OCI-LY1 (cell line): ENCODE measurements around the gene EN1.

Experiments
- H2AFZ ChIP-seq: fragments of 200-600 bp; sonication (generic), shearing (Covaris generic); 2 replicates; pipeline ENCODE4 v1.6.0; 2014; ENCODE audit warnings: antibody characterized with exemption, mild to moderate bottlenecking, low read length
- H3F3A ChIP-seq: fragments of 200-600 bp; sonication (generic), shearing (Covaris generic); 2 replicates; pipeline ENCODE4 v1.6.0; 2014; ENCODE audit warnings: mild to moderate bottlenecking, antibody characterized with exemption, low read length, moderate library complexity; ENCODE audit not compliant: insufficient read depth
- H3K27ac ChIP-seq: fragments of 200-600 bp; sonication (generic); 2 replicates; pipeline ENCODE4 v1.5.1; 2014; ENCODE audit warnings: low read length, mixed run types, mild to moderate bottlenecking, low read depth; ENCODE audit not compliant: poor library complexity, severe bottlenecking
- H3K27me3 ChIP-seq: fragments of 200-600 bp; sonication (generic); 2 replicates; pipeline ENCODE4 v1.6.0; 2014; ENCODE audit warnings: antibody characterized with exemption, mild to moderate bottlenecking, low read length, moderate library complexity; ENCODE audit not compliant: insufficient read depth
- H3K36me3 ChIP-seq: fragments of 200-600 bp; sonication (generic); 2 replicates; pipeline ENCODE4 v1.6.1; 2014; ENCODE audit warnings: mild to moderate bottlenecking, antibody characterized with exemption, low read length, moderate library complexity, mixed read lengths; ENCODE audit not compliant: insufficient read depth
- H3K4me1 ChIP-seq: fragments of 200-600 bp; sonication (generic); 2 replicates; pipeline ENCODE4 v1.5.1; 2014; ENCODE audit warnings: mild to moderate bottlenecking, low read length, moderate library complexity; ENCODE audit not compliant: insufficient read depth, severe bottlenecking
- H3K4me2 ChIP-seq: fragments of 200-600 bp; sonication (generic), shearing (Covaris generic); 2 replicates; pipeline ENCODE4 v1.6.1; 2014; ENCODE audit warnings: low read length
- H3K4me3 ChIP-seq: fragments of 200-600 bp; sonication (generic); 2 replicates; pipeline ENCODE4 v1.5.1; 2014; ENCODE audit warnings: low read length, low read depth, mild to moderate bottlenecking, mixed read lengths; ENCODE audit not compliant: poor library complexity, severe bottlenecking
- H3K79me2 ChIP-seq: fragments of 200-600 bp; shearing (Covaris generic); 2 replicates; pipeline ENCODE4 v1.6.1; 2016; ENCODE audit warnings: mixed run types, low read length, mixed read lengths; ENCODE audit not compliant: insufficient read depth
- H3K9ac ChIP-seq: fragments of 200-600 bp; sonication (generic), shearing (Covaris generic); 2 replicates; pipeline ENCODE4 v1.6.1; 2014; ENCODE audit warnings: mild to moderate bottlenecking, low read length, mixed read lengths
- H3K9me2 ChIP-seq: fragments of 200-600 bp; sonication (generic), shearing (Covaris generic); 2 replicates; pipeline ENCODE4 v1.6.1; 2014; ENCODE audit warnings: low read depth, mild to moderate bottlenecking, low read length, mixed read lengths
- H3K9me3 ChIP-seq: fragments of 200-600 bp; shearing (Covaris generic); 2 replicates; pipeline ENCODE4 v1.6.1; 2014; ENCODE audit warnings: low read length, mixed read lengths
- H4K20me1 ChIP-seq: fragments of 200-600 bp; sonication (generic), shearing (Covaris generic); 2 replicates; pipeline ENCODE4 v1.6.0; 2016; ENCODE audit warnings: mild to moderate bottlenecking, low read length; ENCODE audit not compliant: insufficient read depth
- CTCF ChIP-seq: fragments of 200-600 bp; sonication (generic), shearing (Covaris generic); IDR thresholded peaks from 2 replicates; pipeline ENCODE4 v1.5.1; 2017; ENCODE audit warnings: mild to moderate bottlenecking, antibody characterized with exemption, low read length, moderate library complexity, mixed read lengths
- EZH2 ChIP-seq: fragments of 200-600 bp; sonication (generic), shearing (Covaris generic); IDR thresholded peaks from 2 replicates; pipeline ENCODE4 v1.8.0; 2017; ENCODE audit warnings: borderline replicate concordance, mixed run types, mild to moderate bottlenecking, antibody characterized with exemption, low read length, moderate library complexity, mixed read lengths

Gene EN1

GRCh38 chr2:118815314-118815713 lies 32.1 kb downstream of the EN1 start:
- no peak overlapping the region for H3K4me2 ChIP-seq
- no peaks in the 10 kb centered on the region for H4K20me1 ChIP-seq
- H3K9me2 ChIP-seq: no peaks in the 10 kb centered on the region
- no peaks in the 10 kb centered on the region for H3K36me3 ChIP-seq
- no peaks in the 10 kb centered on the region for H3K27me3 ChIP-seq
- H3K9me3 ChIP-seq: no peaks in the 10 kb centered on the region
- H2AFZ ChIP-seq: no peak overlapping the region
- no peaks in the 10 kb centered on the region for H3K4me1 ChIP-seq
- no peak overlapping the region for H3K27ac ChIP-seq
- no peak overlapping the region for H3K9ac ChIP-seq
- no peak overlapping the region for H3K4me3 ChIP-seq
- no peaks in the 10 kb centered on the region for H3F3A ChIP-seq
- no peaks in the 10 kb centered on the region for H3K79me2 ChIP-seq
- TF ChIP-seq CTCF (no peak), EZH2 (no peak)

DNA sequence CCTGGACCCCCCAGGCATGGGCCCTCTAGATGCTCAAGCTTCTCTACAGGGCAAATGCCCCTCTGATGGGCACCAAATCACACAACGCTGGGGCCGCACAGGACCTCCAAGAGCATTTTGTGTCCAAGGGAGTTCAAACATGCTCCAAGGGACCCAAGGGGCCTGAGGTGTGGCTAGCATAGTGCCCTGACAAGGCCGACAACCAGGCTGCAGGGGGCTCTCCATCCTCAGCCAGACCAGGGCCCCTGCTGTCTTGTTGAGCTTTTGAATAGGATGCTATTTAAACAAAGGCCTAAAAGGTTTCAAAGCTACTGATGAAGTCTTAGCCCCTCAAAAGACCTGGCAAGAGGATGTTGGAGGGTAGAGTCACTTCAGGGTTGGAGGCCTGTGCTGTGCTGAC lies 33.1 kb downstream of the EN1 start:
- no peaks in the 10 kb centered on the region for H3K79me2 ChIP-seq
- no peak overlapping the region for H3K27ac ChIP-seq
- no peaks in the 10 kb centered on the region for H3K9me3 ChIP-seq
- no peaks in the 10 kb centered on the region for H3K9me2 ChIP-seq
- H3K4me1 ChIP-seq: no peaks in the 10 kb centered on the region
- no peak overlapping the region for H3K4me3 ChIP-seq
- TF ChIP-seq CTCF: no peak
- no peak for TF ChIP-seq EZH2
- H3K4me2 ChIP-seq: no peak overlapping the region
- no peaks in the 10 kb centered on the region for H3F3A ChIP-seq
- H2AFZ ChIP-seq: no peak overlapping the region
- no peaks in the 10 kb centered on the region for H4K20me1 ChIP-seq
- H3K36me3 ChIP-seq: no peaks in the 10 kb centered on the region
- no peak overlapping the region for H3K9ac ChIP-seq
- no peaks in the 10 kb centered on the region for H3K27me3 ChIP-seq

DNA sequence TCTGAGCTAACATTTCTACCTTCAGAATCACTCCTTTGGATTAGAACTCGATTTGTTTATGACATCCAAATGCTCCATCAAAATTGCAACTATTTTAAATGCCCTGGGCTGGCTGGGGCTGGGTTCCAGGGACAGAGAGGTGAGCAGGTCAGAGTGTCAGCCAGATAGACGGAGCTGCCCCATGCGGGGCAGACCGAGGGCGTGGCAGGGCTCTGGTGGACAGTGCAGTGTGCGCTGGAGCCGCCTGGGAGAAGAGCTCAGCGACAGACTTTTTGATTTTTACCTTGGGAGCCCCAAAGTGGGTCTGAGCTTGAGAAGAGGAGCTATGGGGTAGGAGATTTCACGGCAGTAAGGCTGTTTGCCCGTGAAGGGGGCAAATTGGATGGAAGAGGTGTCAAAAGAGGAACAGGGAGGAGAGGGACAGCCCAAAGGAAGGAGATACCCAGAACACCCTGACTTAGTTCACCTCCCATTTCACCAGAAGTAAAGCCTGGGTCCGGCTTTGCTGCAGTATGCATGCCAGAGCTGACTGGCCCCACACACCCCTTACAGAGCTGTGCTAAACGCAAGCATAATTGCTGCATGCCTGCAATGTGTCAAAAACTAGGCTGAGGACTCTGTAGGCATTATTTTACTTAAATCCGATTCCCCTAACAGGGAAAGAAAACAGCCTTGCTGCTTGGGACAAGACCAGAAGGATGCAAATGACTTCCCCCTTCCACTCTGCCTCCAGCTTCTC lies 33.7 kb downstream of the EN1 start:
- TF ChIP-seq EZH2 (no peak), CTCF (no peak)
- no peaks in the 10 kb centered on the region for H3K27me3 ChIP-seq
- H3K4me3 ChIP-seq: no peak overlapping the region
- no peak overlapping the region for H3K9ac ChIP-seq
- H3K4me2 ChIP-seq: no peak overlapping the region
- no peak overlapping the region for H2AFZ ChIP-seq
- H3K9me2 ChIP-seq: no peaks in the 10 kb centered on the region
- H3K9me3 ChIP-seq: no peaks in the 10 kb centered on the region
- no peak overlapping the region for H3K27ac ChIP-seq
- no peaks in the 10 kb centered on the region for H3K79me2 ChIP-seq
- no peaks in the 10 kb centered on the region for H3F3A ChIP-seq
- H4K20me1 ChIP-seq: no peaks in the 10 kb centered on the region
- H3K4me1 ChIP-seq: no peaks in the 10 kb centered on the region
- no peaks in the 10 kb centered on the region for H3K36me3 ChIP-seq
